Left cardiac atrium (tissue), 4 donors: ENCODE data around the gene PRIMA1. TPM values are rescaled to one million over a fixed set of nuclear protein-coding genes. Genes with fewer than 3 reads are reported as not detected.
A peak's percentile ranks its signal among the peaks of the same experiment; 100 is the strongest.

Source experiments
- ATAC-seq, 2 donors: fragments of 200-7000 bp; cut with Tn5 transposase; one replicate each; pipeline ENCODE4 v1.9.1; 2020; ENCODE audit warnings: mild to moderate bottlenecking in 2 of 2, moderate library complexity in 2 of 2
- DNase-seq: peaks from one replicate; pipeline ENCODE4 v3.0.0-alpha.2; 2020
- intact Hi-C, 2 donors: fragments of 100-400 bp; cut with DNase I; formaldehyde crosslinking; loops; one replicate each; pipeline versions ENCODE4 v1.14.1 to v1.15.1; 2022 to 2023
- total RNA-seq, 2 donors: library from RNA; stranded (reverse); fragmentation: NEBNext Ultra II Directional; extraction: Animal tissue kit (Norgen Biotek cat#: 25700); gene quantifications; one replicate each; pipeline ENCODE4 v1.2.1, GENCODE V29; 2021
- donor health status: DM: no; HTN: yes; CAD: no.
- donor health status: DM: no; HTN: yes; CAD: no; lungs with severe emphysema.
- donor health status: DM: yes; HTN: yes; CAD: no.
- donor health status: Dilated cardiomyopathy.

Gene PRIMA1
- total RNA-seq, 2 donors from 2014 or later = 3.6 to 3.9 TPM

- DNase-seq = no peak
- ATAC-seq = no peak
- intact Hi-C loops = no loop called here
These were observed 46.6 kb downstream of the PRIMA1 start for GRCh38 chr14:93741556-93742230.

- ATAC-seq (no peak), DNase-seq (no peak)
- intact Hi-C loops = no loop called here
These were observed 50.7 kb downstream of the PRIMA1 start for GRCh38 chr14:93737634-93738033.

- intact Hi-C loops = no loop called here
- DNase-seq (no peak), ATAC-seq (peak in 1 of 2 donors; percentile 30)
These were observed 51.8 kb downstream of the PRIMA1 start for GRCh38 chr14:93736378-93737014.

GRCh38 chr14:93735206-93735605, 53.1 kb downstream of the PRIMA1 start:
- intact Hi-C loops = no loop called here
- DNase-seq (no peak), ATAC-seq (no peak)

GRCh38 chr14:93734086-93734822, 54.0 kb downstream of the PRIMA1 start:
- intact Hi-C loops = no loop called here
- no peak for DNase-seq
- ATAC-seq = no peak

- DNase-seq = no peak
- ATAC-seq = no peak
- intact Hi-C loops = no loop called here
These were observed 54.7 kb downstream of the PRIMA1 start for GRCh38 chr14:93733631-93734030.

- ATAC-seq = no peak
- intact Hi-C loops = no loop called here
These were observed 55.1 kb downstream of the PRIMA1 start for GRCh38 chr14:93733231-93733630.

GRCh38 chr14:93732524-93732923, 55.8 kb downstream of the PRIMA1 start:
- no peak for DNase-seq
- intact Hi-C loops = no loop called here
- no peak for ATAC-seq

More at GRCh38 chr14:93733231-93733630, 55.1 kb downstream of the PRIMA1 start:
- no peak for DNase-seq

GRCh38 chr14:93731753-93732152, 56.5 kb downstream of the PRIMA1 start:
- ATAC-seq (no peak), DNase-seq (no peak)
- intact Hi-C loops = no loop called here

GRCh38 chr14:93729993-93730392, 58.3 kb downstream of the PRIMA1 start:
- intact Hi-C loops = no loop called here
- ATAC-seq = no peak
- DNase-seq = no peak

GRCh38 chr14:93728651-93729016, 59.7 kb downstream of the PRIMA1 start:
- DNase-seq (no peak), ATAC-seq (no peak)
- intact Hi-C loops = no loop called here

GRCh38 chr14:93727917-93728650, 60.2 kb downstream of the PRIMA1 start:
- ATAC-seq (no peak), DNase-seq (no peak)
- intact Hi-C loops = no loop called here

GRCh38 chr14:93727039-93727740, 61.1 kb downstream of the PRIMA1 start:
- ATAC-seq (no peak), DNase-seq (no peak)
- intact Hi-C loops = no loop called here

GRCh38 chr14:93725993-93726392, 62.3 kb downstream of the PRIMA1 start:
- ATAC-seq = no peak
- intact Hi-C loops = no loop called here
- DNase-seq = no peak

GRCh38 chr14:93725002-93725582, 63.2 kb downstream of the PRIMA1 start:
- ATAC-seq (no peak), DNase-seq (no peak)
- intact Hi-C loops = no loop called here

GRCh38 chr14:93723001-93723400, 65.3 kb downstream of the PRIMA1 start:
- ATAC-seq (no peak), DNase-seq (no peak)
- intact Hi-C loops = no loop called here

- ATAC-seq = no peak
- no peak for DNase-seq
- intact Hi-C loops = no loop called here
These were observed 67.3 kb downstream of the PRIMA1 start for GRCh38 chr14:93720981-93721483.

- ATAC-seq = no peak
- no peak for DNase-seq
- intact Hi-C loops = no loop called here
These were observed 68.0 kb downstream of the PRIMA1 start for GRCh38 chr14:93720076-93720815.
